Liver (tissue), 3 donors: ENCODE measurements around the gene RNU2-63P.

Source experiments
- ATF3 ChIP-seq: IDR thresholded peaks from 2 replicates; pipeline ENCODE4 v1.6.1; 2016; ENCODE audit warnings: antibody characterized with exemption
- CTCF ChIP-seq: fragments of 150-350 bp; IDR thresholded peaks from 2 replicates; pipeline ENCODE4 v1.5.1; 2017; ENCODE audit warnings: improper control_type of control experiment, low read depth, low read length; ENCODE audit not compliant: missing input control
- EGR1 ChIP-seq, 2 donors: IDR thresholded peaks; 2 replicates each; pipeline ENCODE4 v1.6.1; 2016 to 2018; ENCODE audit warnings: antibody characterized with exemption in 2 of 2, low read depth in 2 of 2
- GABPA ChIP-seq, 2 donors: IDR thresholded peaks in 1 of 2; conservative IDR thresholded peaks in 1 of 2; 2 replicates each; pipeline ENCODE4 v1.6.1; 2016; ENCODE audit warnings: antibody characterized with exemption in 2 of 2, mild to moderate bottlenecking in 1 of 2, moderate library complexity in 1 of 2
- HNF4G ChIP-seq: IDR thresholded peaks from 2 replicates; pipeline ENCODE4 v1.6.1; 2016; ENCODE audit warnings: antibody characterized with exemption
- JUND ChIP-seq, 2 donors: IDR thresholded peaks; 2 replicates each; pipeline ENCODE4 v1.6.1; 2016; ENCODE audit warnings: antibody characterized with exemption in 2 of 2
- MAX ChIP-seq: IDR thresholded peaks from 2 replicates; pipeline ENCODE4 v1.6.1; 2016; ENCODE audit warnings: antibody characterized with exemption
- RAD21 ChIP-seq, 2 donors: IDR thresholded peaks; 2 replicates each; pipeline ENCODE4 v1.6.1; 2016; ENCODE audit warnings: antibody characterized with exemption in 2 of 2, mild to moderate bottlenecking in 2 of 2
- REST ChIP-seq: IDR thresholded peaks from 2 replicates; pipeline ENCODE4 v1.6.1; 2016; ENCODE audit warnings: antibody characterized with exemption, mild to moderate bottlenecking
- RXRA ChIP-seq, 2 donors: IDR thresholded peaks; 2 replicates each; pipeline ENCODE4 v1.6.1; 2017 to 2018; ENCODE audit warnings: antibody characterized with exemption in 2 of 2, mild to moderate bottlenecking in 1 of 2
- SP1 ChIP-seq: IDR thresholded peaks from 2 replicates; pipeline ENCODE4 v1.6.1; 2018; ENCODE audit warnings: antibody characterized with exemption, mild to moderate bottlenecking
- TAF1 ChIP-seq: conservative IDR thresholded peaks from 2 replicates; pipeline ENCODE4 v1.6.1; 2016; ENCODE audit warnings: antibody characterized with exemption, mild to moderate bottlenecking
- YY1 ChIP-seq: IDR thresholded peaks from 2 replicates; pipeline ENCODE4 v1.6.1; 2016; ENCODE audit warnings: antibody characterized with exemption, mild to moderate bottlenecking
- ZBTB33 ChIP-seq: IDR thresholded peaks from 2 replicates; pipeline ENCODE4 v1.6.1; 2016; ENCODE audit warnings: antibody characterized with exemption
- donor health status: healthy.
- donor health status: healthy.

GRCh38 chr2:88019985-88020384 is 3.6 kb upstream of the RNU2-63P start:
- no peak for TF ChIP-seq TAF1
- TF ChIP-seq ATF3 = no peak
- TF ChIP-seq CTCF = no peak
- no peak for TF ChIP-seq GABPA (IDR thresholded peaks at IDR 0.05 in 1 of 2, conservative IDR thresholded peaks at IDR 0.05 in 1 of 2)
- TF ChIP-seq MAX = no peak
- TF ChIP-seq SP1 = no peak
- no peak for TF ChIP-seq REST
- no peak for TF ChIP-seq RAD21 (IDR thresholded peaks at IDR 0.05)
- TF ChIP-seq RXRA (IDR thresholded peaks at IDR 0.05) = no peak
- no peak for TF ChIP-seq JUND (IDR thresholded peaks at IDR 0.05)
- no peak for TF ChIP-seq ZBTB33
- TF ChIP-seq YY1 = no peak
- no peak for TF ChIP-seq EGR1 (IDR thresholded peaks at IDR 0.05; ENCODE audit: low read depth in 2 of 2)
- TF ChIP-seq HNF4G = no peak
